HepG2 (cell line): ENCODE data around the gene ENTPD7. TPM values are rescaled to one million over a fixed set of nuclear protein-coding genes. Genes with fewer than 3 reads are reported as not detected.

Source experiments
- ELF1 ChIP-seq: sonication (generic); formaldehyde crosslinking; IDR thresholded peaks from 2 replicates; pipeline ENCODE4 v1.4.0; 2020; ENCODE audit warnings: missing genetic modification reagents
- FIP1L1 ChIP-seq: fragments of 200-400 bp; formaldehyde crosslinking; IDR thresholded peaks from 2 replicates; pipeline ENCODE4 v1.6.1; 2018; ENCODE audit warnings: low read depth, mild to moderate bottlenecking, low read length, moderate library complexity, borderline replicate concordance; ENCODE audit not compliant: insufficient read depth
- FOSL1 ChIP-seq: sonication (generic); formaldehyde crosslinking; IDR thresholded peaks from 2 replicates; pipeline ENCODE4 v1.9.0; 2021; ENCODE audit warnings: missing genetic modification reagents, borderline replicate concordance
- GTF2F1 ChIP-seq: fragments of 150-350 bp; IDR thresholded peaks from 2 replicates; pipeline ENCODE4 v1.6.1; 2014; ENCODE audit warnings: low read length
- HNF4A ChIP-seq: sonication (generic); formaldehyde crosslinking; IDR thresholded peaks from 2 replicates; pipeline ENCODE4 v1.4.0; 2020; ENCODE audit warnings: missing genetic modification reagents
- HNRNPK ChIP-seq: fragments of 200-400 bp; formaldehyde crosslinking; IDR thresholded peaks from 2 replicates; pipeline ENCODE4 v1.6.1; 2018; ENCODE audit warnings: low read length, low read depth, moderate library complexity, mild to moderate bottlenecking; ENCODE audit not compliant: poor library complexity, severe bottlenecking
- HNRNPLL ChIP-seq: fragments of 200-400 bp; formaldehyde crosslinking; IDR thresholded peaks from 2 replicates; pipeline ENCODE4 v1.6.1; 2017; ENCODE audit warnings: mild to moderate bottlenecking, low read depth, low read length; ENCODE audit not compliant: poor library complexity, severe bottlenecking
- TCF12 ChIP-seq, 2 experiments: fragments of 450-650 bp in 1 of 2; sonication (generic) in 1 of 2; formaldehyde crosslinking in 1 of 2; IDR thresholded peaks; 2 replicates each; pipeline versions ENCODE4 v1.6.1 to v1.8.0; 2017 to 2022; ENCODE audit warnings: antibody characterized with exemption in 1 of 2, mild to moderate bottlenecking in 1 of 2, missing genetic modification reagents in 1 of 2, moderate library complexity in 1 of 2
- TGIF2 ChIP-seq: IDR thresholded peaks from 2 replicates; pipeline ENCODE4 v1.6.1; 2016; ENCODE audit warnings: control low read depth, missing compliant biosample characterization
- TRIM24 ChIP-seq: sonication (generic); formaldehyde crosslinking; IDR thresholded peaks from 2 replicates; pipeline ENCODE4 v1.8.0; 2022; ENCODE audit warnings: mild to moderate bottlenecking, missing genetic modification reagents
- ZBTB20 ChIP-seq: sonication (generic); formaldehyde crosslinking; IDR thresholded peaks from 2 replicates; pipeline ENCODE4 v1.8.1; 2023; ENCODE audit warnings: missing genetic modification reagents, low read depth, mild to moderate bottlenecking, borderline replicate concordance
- ZBTB7A ChIP-seq: sonication (generic); formaldehyde crosslinking; IDR thresholded peaks from 2 replicates; pipeline ENCODE4 v1.8.0; 2022; ENCODE audit warnings: mild to moderate bottlenecking, missing genetic modification reagents
- ZMAT3 ChIP-seq: sonication (generic); formaldehyde crosslinking; conservative IDR thresholded peaks from 2 replicates; pipeline ENCODE4 v1.7.0; 2021; ENCODE audit warnings: missing genetic modification reagents
- ZNF207 ChIP-seq: fragments of 450-650 bp; IDR thresholded peaks from 2 replicates; pipeline ENCODE4 v1.6.1; 2016; ENCODE audit warnings: antibody characterized with exemption, borderline replicate concordance
- ZNF775 ChIP-seq: sonication (generic); formaldehyde crosslinking; IDR thresholded peaks from 2 replicates; pipeline ENCODE4 v1.4.0; 2020; ENCODE audit warnings: missing genetic modification reagents, mild to moderate bottlenecking, moderate library complexity, borderline replicate concordance
- ZNF839 ChIP-seq: sonication (generic); formaldehyde crosslinking; IDR thresholded peaks from 2 replicates; pipeline ENCODE4 v1.4.0; 2020; ENCODE audit warnings: missing genetic modification reagents, mild to moderate bottlenecking, borderline replicate concordance
- ZSCAN21 ChIP-seq: sonication (generic); formaldehyde crosslinking; IDR thresholded peaks from 2 replicates; pipeline ENCODE4 v1.8.0; 2022; ENCODE audit warnings: mild to moderate bottlenecking, missing genetic modification reagents, moderate library complexity, borderline replicate concordance
- polyA plus RNA-seq, 8 experiments: library from polyadenylated mRNA; depleted of rRNA in 3 of 8; stranded (reverse) in 7 of 8; unstranded in 1 of 8; fragments of >200 nt; fragmentation: Illumina TruSeq in 4 of 8; extraction: Trizol in 4 of 8; gene quantifications; 2 replicates each; pipeline versions ENCODE4 v1.2.1 to v1.2.3, GENCODE V29; 2011 to 2016; ENCODE audit warnings: low read depth in 4 of 8, missing spikeins in 1 of 8, mixed read lengths in 1 of 8; ENCODE audit not compliant: insufficient read depth in 1 of 8
- total RNA-seq, 5 experiments: library from RNA; depleted of rRNA; stranded (reverse); fragments of >200 nt; fragmentation: Illumina TruSeq; extraction: Trizol; gene quantifications; 2 replicates each; pipeline ENCODE4 v1.2.3, GENCODE V29; 2016; ENCODE audit warnings: low read depth in 1 of 5
- TF ChIP-seq, protein P1 (sequence below): sonication (generic); formaldehyde crosslinking; IDR thresholded peaks from 2 replicates; pipeline ENCODE4 v1.4.0; 2020; ENCODE audit warnings: missing genetic modification reagents
- TF ChIP-seq, protein P2 (sequence below): sonication (generic); formaldehyde crosslinking; IDR thresholded peaks from 2 replicates; pipeline ENCODE4 v1.8.0; 2023; ENCODE audit warnings: mild to moderate bottlenecking, missing genetic modification reagents
- TF ChIP-seq, protein P3 (sequence below): sonication (generic); formaldehyde crosslinking; IDR thresholded peaks from 2 replicates; pipeline ENCODE4 v1.8.1; 2023; ENCODE audit warnings: mild to moderate bottlenecking, missing genetic modification reagents
- TF ChIP-seq, protein P4 (sequence below), 2 experiments: IDR thresholded peaks; 2 replicates each; pipeline ENCODE4 v1.6.1; 2011 to 2012; ENCODE audit warnings: low read length in 2 of 2, borderline replicate concordance in 1 of 2, low read depth in 1 of 2, mild to moderate bottlenecking in 1 of 2, moderate library complexity in 1 of 2

Gene ENTPD7
- total and polyA plus RNA-seq, 2 of the 13 experiments (the other 11 are each of a cell fraction or from before 2014, with no cell fraction given): 7.6 to 36.5 TPM

DNA sequence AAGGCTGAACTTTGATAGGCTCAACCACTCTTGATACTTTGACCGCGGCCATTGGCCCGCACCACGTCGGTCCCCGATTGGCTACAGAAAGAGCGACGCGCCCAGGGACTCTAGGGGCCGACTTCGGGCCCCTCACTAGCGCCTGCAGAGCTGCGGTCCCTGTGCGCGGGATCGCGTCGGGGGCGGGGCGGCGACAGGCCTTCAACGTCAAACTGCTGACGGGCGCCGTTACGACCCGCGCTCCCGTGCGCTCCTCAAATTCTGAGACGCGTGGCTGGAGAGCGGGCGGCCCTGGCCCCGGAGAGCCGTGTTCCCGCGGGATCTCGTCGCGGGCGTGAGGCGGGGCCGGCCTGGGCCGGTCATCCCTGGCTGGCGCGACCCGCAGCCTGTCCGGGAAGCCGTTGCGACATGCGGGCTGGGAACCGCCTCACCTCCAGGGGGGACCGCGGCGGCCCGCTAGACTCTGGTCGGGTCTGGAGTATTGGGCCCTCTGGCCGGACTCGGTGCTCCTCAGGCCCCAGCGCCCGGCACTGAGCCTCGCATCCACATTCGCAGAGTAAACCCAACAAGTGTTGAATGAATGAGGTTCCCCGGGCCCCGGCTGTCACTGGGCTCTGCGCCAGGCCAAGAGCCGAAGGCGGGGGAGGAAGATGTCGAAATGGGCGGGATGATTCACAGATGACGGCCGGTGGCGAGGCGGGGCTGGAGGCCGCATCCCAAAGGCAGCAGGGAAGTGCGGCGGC lies 38.4 kb upstream of the ENTPD7 start (continued):
- TF ChIP-seq HNRNPLL (peak; percentile 79), FIP1L1 (no peak), FOSL1 (CRISPR knock-in tag) (no peak; the same call in 1 of the 2 replicates), TCF12 (IDR thresholded peaks at IDR 0.05) (no peak), TCF12 (CRISPR knock-in tag; IDR thresholded peaks at IDR 0.05) (peak; percentile 82), ZBTB20 (CRISPR knock-in tag) (peak; percentile 37; the same call in 1 of the 2 replicates), ZBTB7A (peak; percentile 71; the same call in 1 of the 2 replicates), ZSCAN21 (CRISPR knock-in tag) (peak; percentile 77; the same call in 1 of the 2 replicates), ZMAT3 (CRISPR knock-in tag) (peak; percentile 62), ZNF839 (CRISPR knock-in tag) (peak; percentile 60; the same call in 1 of the 2 replicates), ZNF775 (CRISPR knock-in tag) (no peak), ELF1 (CRISPR knock-in tag) (peak; percentile 49), HNRNPK (peak; percentile 57), GTF2F1 (no peak), ZNF207 (no peak), TRIM24 (CRISPR knock-in tag) (no peak), TGIF2 (peak; percentile 57), HNF4A (CRISPR knock-in tag) (peak; percentile 10; the same call in 1 of the 2 replicates)
- TF ChIP-seq, protein P1, sequence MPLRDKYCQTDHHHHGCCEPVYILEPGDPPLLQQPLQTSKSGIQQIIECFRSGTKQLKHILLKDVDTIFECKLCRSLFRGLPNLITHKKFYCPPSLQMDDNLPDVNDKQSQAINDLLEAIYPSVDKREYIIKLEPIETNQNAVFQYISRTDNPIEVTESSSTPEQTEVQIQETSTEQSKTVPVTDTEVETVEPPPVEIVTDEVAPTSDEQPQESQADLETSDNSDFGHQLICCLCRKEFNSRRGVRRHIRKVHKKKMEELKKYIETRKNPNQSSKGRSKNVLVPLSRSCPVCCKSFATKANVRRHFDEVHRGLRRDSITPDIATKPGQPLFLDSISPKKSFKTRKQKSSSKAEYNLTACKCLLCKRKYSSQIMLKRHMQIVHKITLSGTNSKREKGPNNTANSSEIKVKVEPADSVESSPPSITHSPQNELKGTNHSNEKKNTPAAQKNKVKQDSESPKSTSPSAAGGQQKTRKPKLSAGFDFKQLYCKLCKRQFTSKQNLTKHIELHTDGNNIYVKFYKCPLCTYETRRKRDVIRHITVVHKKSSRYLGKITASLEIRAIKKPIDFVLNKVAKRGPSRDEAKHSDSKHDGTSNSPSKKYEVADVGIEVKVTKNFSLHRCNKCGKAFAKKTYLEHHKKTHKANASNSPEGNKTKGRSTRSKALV (CRISPR knock-in tag): peak; percentile 90
- TF ChIP-seq, protein P2, sequence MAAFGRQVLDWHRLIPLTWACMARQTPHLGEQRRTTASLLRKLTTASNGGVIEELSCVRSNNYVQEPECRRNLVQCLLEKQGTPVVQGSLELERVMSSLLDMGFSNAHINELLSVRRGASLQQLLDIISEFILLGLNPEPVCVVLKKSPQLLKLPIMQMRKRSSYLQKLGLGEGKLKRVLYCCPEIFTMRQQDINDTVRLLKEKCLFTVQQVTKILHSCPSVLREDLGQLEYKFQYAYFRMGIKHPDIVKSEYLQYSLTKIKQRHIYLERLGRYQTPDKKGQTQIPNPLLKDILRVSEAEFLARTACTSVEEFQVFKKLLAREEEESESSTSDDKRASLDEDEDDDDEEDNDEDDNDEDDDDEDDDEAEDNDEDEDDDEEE (CRISPR knock-in tag): peak; percentile 87
- TF ChIP-seq, protein P3, sequence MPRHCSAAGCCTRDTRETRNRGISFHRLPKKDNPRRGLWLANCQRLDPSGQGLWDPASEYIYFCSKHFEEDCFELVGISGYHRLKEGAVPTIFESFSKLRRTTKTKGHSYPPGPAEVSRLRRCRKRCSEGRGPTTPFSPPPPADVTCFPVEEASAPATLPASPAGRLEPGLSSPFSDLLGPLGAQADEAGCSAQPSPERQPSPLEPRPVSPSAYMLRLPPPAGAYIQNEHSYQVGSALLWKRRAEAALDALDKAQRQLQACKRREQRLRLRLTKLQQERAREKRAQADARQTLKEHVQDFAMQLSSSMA (CRISPR knock-in tag): no peak
- TF ChIP-seq, protein P4, sequence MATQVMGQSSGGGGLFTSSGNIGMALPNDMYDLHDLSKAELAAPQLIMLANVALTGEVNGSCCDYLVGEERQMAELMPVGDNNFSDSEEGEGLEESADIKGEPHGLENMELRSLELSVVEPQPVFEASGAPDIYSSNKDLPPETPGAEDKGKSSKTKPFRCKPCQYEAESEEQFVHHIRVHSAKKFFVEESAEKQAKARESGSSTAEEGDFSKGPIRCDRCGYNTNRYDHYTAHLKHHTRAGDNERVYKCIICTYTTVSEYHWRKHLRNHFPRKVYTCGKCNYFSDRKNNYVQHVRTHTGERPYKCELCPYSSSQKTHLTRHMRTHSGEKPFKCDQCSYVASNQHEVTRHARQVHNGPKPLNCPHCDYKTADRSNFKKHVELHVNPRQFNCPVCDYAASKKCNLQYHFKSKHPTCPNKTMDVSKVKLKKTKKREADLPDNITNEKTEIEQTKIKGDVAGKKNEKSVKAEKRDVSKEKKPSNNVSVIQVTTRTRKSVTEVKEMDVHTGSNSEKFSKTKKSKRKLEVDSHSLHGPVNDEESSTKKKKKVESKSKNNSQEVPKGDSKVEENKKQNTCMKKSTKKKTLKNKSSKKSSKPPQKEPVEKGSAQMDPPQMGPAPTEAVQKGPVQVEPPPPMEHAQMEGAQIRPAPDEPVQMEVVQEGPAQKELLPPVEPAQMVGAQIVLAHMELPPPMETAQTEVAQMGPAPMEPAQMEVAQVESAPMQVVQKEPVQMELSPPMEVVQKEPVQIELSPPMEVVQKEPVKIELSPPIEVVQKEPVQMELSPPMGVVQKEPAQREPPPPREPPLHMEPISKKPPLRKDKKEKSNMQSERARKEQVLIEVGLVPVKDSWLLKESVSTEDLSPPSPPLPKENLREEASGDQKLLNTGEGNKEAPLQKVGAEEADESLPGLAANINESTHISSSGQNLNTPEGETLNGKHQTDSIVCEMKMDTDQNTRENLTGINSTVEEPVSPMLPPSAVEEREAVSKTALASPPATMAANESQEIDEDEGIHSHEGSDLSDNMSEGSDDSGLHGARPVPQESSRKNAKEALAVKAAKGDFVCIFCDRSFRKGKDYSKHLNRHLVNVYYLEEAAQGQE (IDR thresholded peaks at IDR 0.05; ENCODE audit: borderline replicate concordance in 1 of 2, low read depth in 1 of 2, low read length in 2 of 2): no peak; a peak in 1 of 4 replicates
